Stimulated activated naive CD8-positive, alpha-beta T cell treated with anti-CD3 and anti-CD28 coated beads, Interleukin-15, Interleukin-2, amounts not matched to agents 100 U/mL and 50 U/mL, for 24 hours (primary cell): ENCODE results near the gene KDM8.
A peak's percentile ranks its signal among the peaks of the same experiment; 100 is the strongest.

Experiments
- ATAC-seq: fragments of 150-1000 bp; cut with Tn5 transposase; one replicate; pipeline ENCODE4 v1.10.0; 2021
- DNase-seq: peaks from one replicate; pipeline ENCODE4 v3.0.0; 2021

The KDM8 gene

DNA sequence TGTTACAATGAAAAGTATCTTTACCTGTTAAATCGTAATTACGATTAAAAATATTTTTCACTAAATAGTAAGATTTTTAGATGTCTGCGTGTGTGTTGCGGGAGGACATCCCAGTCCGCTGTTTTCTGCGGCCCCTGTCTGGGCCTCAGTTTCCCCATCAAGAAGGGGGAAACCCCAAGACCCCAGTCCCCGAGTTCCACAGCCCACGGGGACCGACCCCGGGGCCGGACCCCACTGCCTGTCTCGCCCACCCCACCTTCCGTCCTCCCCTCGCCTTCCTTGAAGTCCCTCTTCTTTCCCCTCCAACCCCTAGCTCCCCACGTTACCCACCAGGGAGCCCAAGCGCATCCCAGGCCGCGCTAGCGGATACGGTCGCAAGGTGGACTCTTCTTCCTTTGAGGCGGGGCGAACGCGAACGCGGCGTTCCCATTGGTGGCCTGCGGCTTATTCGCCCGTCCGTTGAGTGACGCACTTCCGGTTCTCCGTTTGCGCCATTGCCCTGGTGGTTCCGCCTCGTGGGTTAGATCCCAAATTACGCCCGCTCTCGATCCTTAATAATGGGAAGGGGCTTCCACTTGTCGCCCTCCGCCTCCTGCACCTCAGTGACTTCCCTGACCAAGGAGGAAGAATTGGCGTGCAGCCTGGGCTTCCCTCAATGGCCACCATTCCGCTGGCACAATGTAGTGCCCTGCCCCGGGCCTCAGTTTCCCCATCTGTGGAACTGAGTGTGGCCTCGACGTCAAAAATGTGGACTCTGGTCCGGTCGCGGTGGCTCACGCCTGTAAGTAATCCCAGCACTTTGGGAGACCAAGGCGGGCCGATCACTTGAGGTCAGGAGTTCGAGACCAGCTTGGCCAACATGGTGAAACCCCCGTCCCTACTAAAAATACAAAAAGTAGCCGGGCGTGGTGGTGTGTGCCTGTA, 65.3 kb downstream of the KDM8 start, which contains the start of gene NSMCE1:
TSS of gene NSMCE1 (minus strand) at position 397 of the 924 bp plus-strand sequence. CDS start 11,202 bp downstream, outside the sequence.
- ATAC-seq = peak; percentile 94
- peak; percentile 99 for DNase-seq

DNA sequence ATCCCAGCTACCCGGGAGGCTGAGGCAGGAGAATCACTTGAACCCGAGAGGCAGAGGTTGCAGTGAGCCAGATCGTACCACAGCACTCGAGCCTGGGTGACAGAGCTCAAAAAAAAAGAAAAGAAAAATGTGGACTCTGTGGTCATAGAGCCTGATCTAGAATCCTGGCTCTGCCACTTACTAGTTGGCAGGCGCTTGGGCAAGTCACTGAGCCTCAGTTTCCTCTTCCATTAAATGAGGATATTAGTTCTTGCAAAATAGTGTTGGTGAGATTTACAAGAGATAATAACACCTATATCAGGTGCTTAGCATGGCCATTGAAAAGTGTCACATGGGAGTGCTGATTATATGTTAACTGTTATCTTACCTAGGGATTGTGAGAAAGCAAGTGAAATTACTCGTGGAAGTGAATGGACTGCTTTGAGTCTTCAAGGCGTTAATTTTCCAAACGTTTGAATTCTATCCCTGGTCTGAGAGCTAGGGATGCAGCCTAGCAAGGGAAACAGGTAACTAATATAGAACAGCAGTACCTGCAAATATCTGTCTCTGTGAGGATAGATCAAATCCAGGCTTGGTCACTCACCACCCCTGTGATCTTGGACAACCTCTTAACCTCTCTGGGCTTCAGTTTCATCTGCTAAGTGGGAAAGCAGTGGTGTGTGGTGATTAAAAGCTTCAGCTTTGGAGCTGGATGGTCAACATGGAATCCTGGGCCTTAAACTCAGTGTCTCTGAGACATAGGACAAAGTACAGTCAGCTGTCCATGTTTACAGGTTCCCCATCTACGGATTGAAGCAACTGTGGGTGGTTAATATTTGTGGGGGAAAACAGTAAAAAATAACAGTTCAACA, 66.2 kb downstream of the KDM8 start:
- ATAC-seq = no peak

DNA sequence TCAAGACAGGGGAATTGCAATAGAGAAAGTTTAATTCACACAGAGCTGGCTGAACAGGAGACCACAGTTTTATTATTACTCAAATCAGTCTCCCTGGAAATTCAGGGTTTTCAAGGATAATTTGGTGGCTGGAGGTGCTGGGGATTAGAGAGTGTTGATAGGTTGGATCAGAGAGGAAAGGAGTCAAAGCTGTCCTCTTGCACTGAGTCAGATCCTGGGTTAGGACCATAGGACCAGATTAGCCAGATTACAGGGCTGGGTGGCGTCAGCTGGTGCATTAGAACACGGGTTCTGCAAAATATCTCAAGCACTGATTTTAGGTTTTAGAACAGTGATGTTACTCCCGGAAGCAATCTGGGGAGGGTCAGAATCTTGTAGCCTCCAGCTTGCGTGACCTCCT, 67.0 kb downstream of the KDM8 start:
- ATAC-seq (no peak), DNase-seq (no peak)

More for the DNA sequence above, 66.2 kb downstream of the KDM8 start:
- no peak for DNase-seq
